Effector memory CD4-positive, alpha-beta T cell (primary cell): ENCODE measurements around the gene ITIH5.

Experiments used
- DNase-seq, 3 donors: peaks; one replicate each; pipeline ENCODE4 v3.0.0-alpha.2; 2020
- H3K27ac ChIP-seq: 2 replicates; pipeline ENCODE4 v1.7.0; 2013; ENCODE audit warnings: mild to moderate bottlenecking, low read length, moderate library complexity; ENCODE audit not compliant: insufficient read depth, poor library complexity, severe bottlenecking
- H3K27me3 ChIP-seq: replicated peaks from 2 replicates; pipeline ENCODE4 v1.7.0; 2013; ENCODE audit warnings: mild to moderate bottlenecking, low read length; ENCODE audit not compliant: insufficient read depth, control insufficient read depth, poor library complexity, severe bottlenecking
- H3K36me3 ChIP-seq: 2 replicates; pipeline ENCODE4 v1.7.0; 2013; ENCODE audit warnings: mild to moderate bottlenecking, low read length, moderate library complexity; ENCODE audit not compliant: control insufficient read depth, insufficient read depth
- H3K4me1 ChIP-seq: 2 replicates; pipeline ENCODE4 v1.7.0; 2013; ENCODE audit warnings: low read length, mild to moderate bottlenecking; ENCODE audit not compliant: control insufficient read depth, insufficient read depth, poor library complexity, severe bottlenecking
- H3K4me3 ChIP-seq: 2 replicates; pipeline ENCODE4 v1.7.0; 2013; ENCODE audit warnings: low read length, low read depth, mild to moderate bottlenecking; ENCODE audit not compliant: insufficient read depth, poor library complexity, severe bottlenecking
- H3K9me3 ChIP-seq: 2 replicates; pipeline ENCODE4 v1.7.0; 2013; ENCODE audit warnings: mild to moderate bottlenecking, low read length, moderate library complexity; ENCODE audit not compliant: control insufficient read depth

ITIH5 gene

DNA sequence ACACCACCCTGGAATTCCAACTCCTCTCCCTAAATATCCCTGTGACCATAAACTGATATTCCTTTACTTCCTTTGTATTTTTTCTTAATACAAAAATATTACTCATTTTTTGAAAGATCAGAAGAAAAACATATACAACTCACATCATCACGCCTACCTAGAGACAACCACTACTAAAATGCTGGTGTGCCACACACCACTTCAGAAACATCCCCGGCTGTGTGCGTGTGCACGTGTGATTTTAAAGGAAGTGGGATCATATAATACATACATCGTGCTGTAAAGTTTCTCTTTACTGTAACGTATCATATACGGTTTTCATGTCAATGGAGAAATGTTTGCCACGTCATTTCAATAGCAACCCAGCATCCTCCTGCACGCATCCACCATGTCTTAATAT, 76.5 kb downstream of the ITIH5 start:
- Histone ChIP-seq H3K27ac (no peak overlapping the region), H3K9me3 (no peaks in the 10 kb centered on the region), H3K4me3 (no peak overlapping the region), H3K36me3 (no peaks in the 10 kb centered on the region), H3K4me1 (no peaks in the 10 kb centered on the region), H3K27me3 (no peaks in the 10 kb centered on the region)
- no peak for DNase-seq

DNA sequence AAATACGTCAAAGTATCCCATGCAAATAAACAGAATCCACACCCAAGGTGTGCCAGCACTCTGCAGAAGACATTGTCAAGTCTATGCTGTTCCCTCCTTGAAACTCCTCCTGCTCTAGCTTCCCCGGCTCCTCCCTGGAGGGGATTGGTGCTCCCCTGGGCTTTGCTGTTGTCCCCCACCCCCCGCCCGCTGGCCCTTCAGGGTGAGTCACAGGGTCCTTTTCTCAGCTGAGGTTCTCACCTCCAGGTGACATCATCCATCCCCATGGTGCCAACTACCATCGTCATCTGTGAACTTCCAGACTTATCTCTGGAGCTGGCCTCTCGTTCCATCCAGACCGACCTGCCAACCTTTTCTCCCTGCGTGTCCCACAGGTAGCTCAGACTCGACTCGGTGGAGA, 77.0 kb downstream of the ITIH5 start:
- no peak for DNase-seq
- Histone ChIP-seq H3K36me3 (no peaks in the 10 kb centered on the region), H3K4me1 (no peaks in the 10 kb centered on the region), H3K4me3 (no peak overlapping the region), H3K27ac (no peak overlapping the region), H3K27me3 (no peaks in the 10 kb centered on the region), H3K9me3 (no peaks in the 10 kb centered on the region)

GRCh38 chr10:7587865-7588188, 78.9 kb downstream of the ITIH5 start:
- Histone ChIP-seq H3K4me3 (no peak overlapping the region), H3K27ac (no peak overlapping the region), H3K27me3 (no peaks in the 10 kb centered on the region), H3K4me1 (no peaks in the 10 kb centered on the region), H3K9me3 (no peaks in the 10 kb centered on the region), H3K36me3 (no peaks in the 10 kb centered on the region)
- no peak for DNase-seq

DNA sequence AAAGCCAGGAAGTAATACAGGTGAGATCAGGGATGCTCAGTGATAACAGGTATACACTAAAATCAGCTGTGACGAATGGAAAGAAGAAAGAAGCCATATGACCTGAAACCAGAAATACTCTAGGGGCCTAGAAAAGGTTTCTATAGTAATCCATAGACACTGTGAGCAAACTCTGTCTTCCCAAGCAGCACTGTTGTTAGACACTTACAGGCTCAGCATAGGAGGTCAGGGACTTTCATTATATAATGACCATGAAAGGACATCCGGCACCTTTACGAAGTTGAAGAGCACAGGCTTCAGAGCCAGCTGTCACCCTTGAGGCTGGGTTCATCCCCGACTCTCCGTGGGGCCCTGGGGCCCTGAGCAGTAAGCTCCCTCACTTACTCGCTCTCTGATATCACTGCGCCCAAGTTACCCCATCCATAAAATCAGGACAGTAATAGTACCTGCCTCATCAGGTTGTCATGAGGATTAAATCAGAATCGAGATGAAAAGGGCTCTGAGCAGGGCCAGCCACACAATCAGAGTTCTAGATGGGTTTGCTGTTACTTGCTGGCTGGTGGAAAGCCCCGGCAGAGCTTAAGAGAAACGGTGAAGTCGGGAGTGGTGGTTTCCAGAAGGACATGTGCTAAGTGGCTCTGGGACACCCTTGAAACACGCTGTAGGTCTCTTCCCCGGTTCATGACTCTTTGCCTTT, 79.5 kb downstream of the ITIH5 start:
- Histone ChIP-seq H3K27ac (no peak overlapping the region), H3K36me3 (no peaks in the 10 kb centered on the region), H3K27me3 (no peaks in the 10 kb centered on the region), H3K4me1 (no peaks in the 10 kb centered on the region), H3K4me3 (no peak overlapping the region), H3K9me3 (no peaks in the 10 kb centered on the region)
- DNase-seq = no peak

DNA sequence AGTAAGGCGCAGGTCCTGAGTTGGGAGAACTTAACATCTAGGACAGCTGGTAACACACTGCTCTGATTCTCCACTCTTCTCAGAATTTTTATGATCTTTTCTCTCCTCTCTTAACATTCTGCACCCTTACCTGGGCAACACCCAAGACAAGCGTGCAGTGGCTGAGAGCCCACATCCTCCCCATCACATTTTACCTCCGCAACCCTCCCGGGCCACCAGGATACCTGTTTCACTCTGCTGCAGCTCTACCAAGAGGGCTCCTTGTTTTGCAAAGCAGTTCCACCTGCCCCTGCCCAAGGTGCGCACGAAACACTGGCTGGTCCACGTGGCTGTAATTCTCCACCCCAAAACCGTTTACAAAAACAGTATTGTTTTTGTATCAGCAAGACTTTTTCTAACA, 81.5 kb downstream of the ITIH5 start:
- no peaks in the 10 kb centered on the region for H3K9me3 ChIP-seq
- H3K4me3 ChIP-seq = no peak overlapping the region
- H3K27me3 ChIP-seq = no peaks in the 10 kb centered on the region
- no peak overlapping the region for H3K27ac ChIP-seq
- DNase-seq = no peak
- no peaks in the 10 kb centered on the region for H3K4me1 ChIP-seq
- no peaks in the 10 kb centered on the region for H3K36me3 ChIP-seq

DNA sequence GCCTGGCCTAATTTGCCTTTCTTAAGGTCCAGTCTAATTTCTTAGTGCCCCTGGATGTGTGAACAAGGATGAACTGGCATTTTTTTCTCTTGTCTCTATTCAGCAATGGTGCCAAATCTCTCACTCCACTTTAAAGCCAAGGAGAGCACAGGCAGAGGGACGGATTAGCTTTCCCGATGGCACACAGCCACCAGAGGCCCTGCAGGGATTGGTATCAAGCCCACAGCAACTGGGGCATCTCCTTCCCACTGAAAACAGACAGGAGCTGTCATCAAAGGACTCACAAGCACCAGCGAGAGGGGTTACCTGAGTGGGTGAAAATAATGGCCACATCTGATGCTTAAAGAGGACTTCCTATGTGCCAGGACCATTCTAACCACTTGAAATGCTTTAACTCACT, 83.1 kb downstream of the ITIH5 start:
- Histone ChIP-seq H3K9me3 (no peaks in the 10 kb centered on the region), H3K27ac (no peak overlapping the region), H3K36me3 (no peaks in the 10 kb centered on the region), H3K4me1 (no peaks in the 10 kb centered on the region), H3K4me3 (no peak overlapping the region), H3K27me3 (no peaks in the 10 kb centered on the region)
- no peak for DNase-seq

- no peak for DNase-seq
- Histone ChIP-seq H3K9me3 (no peaks in the 10 kb centered on the region), H3K36me3 (no peaks in the 10 kb centered on the region), H3K27ac (no peak overlapping the region), H3K4me3 (no peak overlapping the region), H3K4me1 (no peaks in the 10 kb centered on the region), H3K27me3 (no peaks in the 10 kb centered on the region)
Measured at GRCh38 chr10:7580520-7580919, 86.2 kb downstream of the ITIH5 start.

GRCh38 chr10:7579681-7580080, 87.1 kb downstream of the ITIH5 start:
- Histone ChIP-seq H3K4me3 (no peak overlapping the region), H3K27ac (no peak overlapping the region), H3K4me1 (no peaks in the 10 kb centered on the region), H3K36me3 (no peaks in the 10 kb centered on the region), H3K9me3 (no peaks in the 10 kb centered on the region), H3K27me3 (no peaks in the 10 kb centered on the region)
- DNase-seq = no peak

DNA sequence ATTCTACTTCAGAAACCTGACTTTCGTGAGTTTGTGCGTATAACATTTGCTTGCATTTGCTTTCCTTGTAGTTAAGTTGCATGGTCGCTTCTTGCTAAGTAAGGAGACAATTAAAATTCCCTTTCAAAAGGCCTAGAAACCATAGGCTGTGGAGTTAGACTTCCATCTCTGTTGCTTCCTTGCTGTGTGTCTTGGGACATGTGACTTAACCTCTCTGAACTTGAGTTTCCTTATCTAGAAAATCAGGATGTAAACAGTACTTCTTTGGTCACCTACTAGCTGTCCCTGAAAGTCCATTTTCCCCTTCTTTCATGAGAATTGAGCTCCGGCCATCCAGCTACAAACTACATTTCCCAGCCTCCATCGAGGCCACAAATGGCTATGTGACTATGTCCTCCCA, 89.2 kb downstream of the ITIH5 start:
- Histone ChIP-seq H3K9me3 (no peaks in the 10 kb centered on the region), H3K4me3 (no peak overlapping the region), H3K27ac (no peak overlapping the region), H3K27me3 (no peaks in the 10 kb centered on the region), H3K4me1 (no peaks in the 10 kb centered on the region), H3K36me3 (no peaks in the 10 kb centered on the region)
- no peak for DNase-seq

- H3K4me1 ChIP-seq = no peaks in the 10 kb centered on the region
- H3K27ac ChIP-seq = no peak overlapping the region
- no peaks in the 10 kb centered on the region for H3K27me3 ChIP-seq
- no peak overlapping the region for H3K4me3 ChIP-seq
- no peaks in the 10 kb centered on the region for H3K9me3 ChIP-seq
- DNase-seq = no peak
- H3K36me3 ChIP-seq = no peaks in the 10 kb centered on the region
Measured at GRCh38 chr10:7577176-7577575, 89.6 kb downstream of the ITIH5 start.

DNA sequence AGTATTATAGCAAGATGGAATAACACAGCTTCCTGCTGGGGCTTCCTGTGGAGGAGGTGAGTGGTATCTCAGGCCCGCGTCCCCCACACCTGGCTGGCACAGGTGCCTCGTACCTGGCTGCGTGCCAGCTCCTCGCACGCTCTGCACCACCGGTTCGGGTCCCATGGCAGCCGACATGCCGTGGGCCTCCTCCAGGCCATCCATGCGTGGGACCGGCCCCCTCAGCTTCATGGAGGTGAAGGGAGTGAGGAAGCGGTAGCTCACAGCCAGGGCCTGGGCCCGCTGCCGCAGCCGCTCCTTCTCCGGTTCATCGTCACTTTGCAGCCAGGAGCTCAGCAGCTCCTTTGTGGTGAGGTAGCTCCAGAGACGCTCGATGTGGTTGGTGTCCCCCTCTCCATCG, 90.4 kb downstream of the ITIH5 start:
- no peak overlapping the region for H3K4me3 ChIP-seq
- H3K4me1 ChIP-seq = no peaks in the 10 kb centered on the region
- no peak overlapping the region for H3K27ac ChIP-seq
- no peaks in the 10 kb centered on the region for H3K36me3 ChIP-seq
- DNase-seq = no peak
- H3K27me3 ChIP-seq = no peaks in the 10 kb centered on the region
- no peaks in the 10 kb centered on the region for H3K9me3 ChIP-seq
